ENCODE data around the gene FST.

FST gene

GRCh38 chr5:53475320-53475719 lies 5.1 kb upstream of the FST start:
- DNase-seq: no peak

DNA sequence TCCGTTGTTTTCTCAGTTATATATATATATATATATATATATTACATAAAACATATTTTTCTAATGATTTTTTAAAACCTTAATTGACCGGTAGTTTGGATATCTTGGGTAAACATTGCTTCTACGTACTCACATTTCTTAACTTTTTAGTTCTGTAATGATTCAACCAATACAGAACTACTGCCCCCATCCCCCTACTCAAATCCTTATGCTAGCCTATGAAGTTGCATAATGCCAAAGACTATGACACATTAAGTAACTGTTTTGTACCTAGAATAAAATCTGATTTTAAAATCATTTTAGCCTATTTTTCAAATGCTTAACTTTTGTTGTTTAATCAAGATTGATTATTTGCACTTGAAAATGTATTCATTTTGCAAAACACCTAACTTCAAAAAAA lies 4.4 kb upstream of the FST start:
- DNase-seq: no peak

DNA sequence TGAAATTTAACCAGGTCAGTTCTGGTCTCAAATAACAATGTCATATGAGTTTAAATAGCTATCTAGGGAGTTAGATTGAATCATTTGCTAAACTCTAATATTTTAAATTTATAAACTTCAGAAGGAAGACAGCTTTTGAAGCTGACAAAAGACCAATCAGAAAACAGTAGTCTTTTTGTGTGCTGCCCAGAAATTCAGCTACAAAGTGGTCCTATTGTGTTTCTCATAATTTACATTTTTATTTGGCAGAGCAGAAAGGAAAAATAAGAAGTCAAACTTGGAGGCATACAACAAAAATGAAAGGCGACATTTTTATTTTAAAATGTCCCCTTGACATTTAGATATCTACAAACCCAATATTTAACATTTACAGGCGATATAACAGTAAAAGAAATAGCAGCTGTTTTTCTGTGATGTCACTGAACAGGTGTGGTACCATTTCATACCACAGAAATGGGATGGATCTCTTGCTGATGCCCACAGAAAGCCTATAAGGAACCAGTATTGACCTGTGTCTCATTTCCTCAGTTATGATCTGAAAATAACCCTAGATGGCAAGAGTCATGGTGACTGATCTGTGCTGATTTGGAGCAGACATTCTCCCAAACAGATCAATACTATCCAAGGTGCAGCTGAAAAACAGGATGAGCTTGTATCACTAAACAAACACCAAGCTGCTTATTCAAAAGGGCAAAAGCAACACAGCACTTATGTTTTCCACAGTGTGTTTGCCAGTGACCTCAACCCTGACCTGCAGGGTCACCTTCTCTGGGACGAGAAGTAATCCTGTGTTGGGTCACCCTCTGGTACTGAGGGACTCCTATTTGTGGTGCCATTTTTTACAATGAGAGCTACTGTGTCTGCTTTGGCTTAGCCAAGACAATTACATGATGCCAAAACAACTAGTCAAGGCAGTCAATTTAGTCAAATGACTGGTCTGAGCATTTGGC lies 3.6 kb upstream of the FST start:
- no peak for DNase-seq

- DNase-seq: no peak
Observed at GRCh38 chr5:53478411-53479044, 1.9 kb upstream of the FST start.

DNA sequence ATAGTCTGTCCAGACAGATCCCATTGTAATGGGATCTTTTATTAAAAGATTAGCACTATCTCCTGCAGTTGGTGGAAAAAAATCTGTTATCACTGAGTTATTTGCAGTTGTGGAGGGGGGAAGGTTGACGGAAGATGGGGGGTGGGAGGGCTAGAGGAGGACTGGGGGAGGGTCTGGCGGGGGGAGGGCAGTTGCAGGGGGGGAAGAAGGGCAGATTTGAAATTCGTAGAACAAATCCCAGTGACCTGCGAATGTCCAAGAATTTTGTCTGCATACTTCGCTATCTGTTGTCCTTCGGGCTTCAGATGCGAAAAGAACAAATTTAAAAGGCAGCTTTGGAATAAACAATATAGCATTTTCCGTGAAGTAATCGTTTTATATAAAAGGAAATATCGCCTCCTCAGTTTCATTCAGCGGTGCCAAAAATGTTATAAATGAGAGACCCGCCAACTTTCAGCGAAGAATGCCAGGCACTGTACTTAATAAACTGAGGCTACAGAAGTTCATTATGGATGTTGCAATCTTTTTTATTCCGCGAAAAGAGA lies 1.3 kb upstream of the FST start:
- no peak for DNase-seq

DNA sequence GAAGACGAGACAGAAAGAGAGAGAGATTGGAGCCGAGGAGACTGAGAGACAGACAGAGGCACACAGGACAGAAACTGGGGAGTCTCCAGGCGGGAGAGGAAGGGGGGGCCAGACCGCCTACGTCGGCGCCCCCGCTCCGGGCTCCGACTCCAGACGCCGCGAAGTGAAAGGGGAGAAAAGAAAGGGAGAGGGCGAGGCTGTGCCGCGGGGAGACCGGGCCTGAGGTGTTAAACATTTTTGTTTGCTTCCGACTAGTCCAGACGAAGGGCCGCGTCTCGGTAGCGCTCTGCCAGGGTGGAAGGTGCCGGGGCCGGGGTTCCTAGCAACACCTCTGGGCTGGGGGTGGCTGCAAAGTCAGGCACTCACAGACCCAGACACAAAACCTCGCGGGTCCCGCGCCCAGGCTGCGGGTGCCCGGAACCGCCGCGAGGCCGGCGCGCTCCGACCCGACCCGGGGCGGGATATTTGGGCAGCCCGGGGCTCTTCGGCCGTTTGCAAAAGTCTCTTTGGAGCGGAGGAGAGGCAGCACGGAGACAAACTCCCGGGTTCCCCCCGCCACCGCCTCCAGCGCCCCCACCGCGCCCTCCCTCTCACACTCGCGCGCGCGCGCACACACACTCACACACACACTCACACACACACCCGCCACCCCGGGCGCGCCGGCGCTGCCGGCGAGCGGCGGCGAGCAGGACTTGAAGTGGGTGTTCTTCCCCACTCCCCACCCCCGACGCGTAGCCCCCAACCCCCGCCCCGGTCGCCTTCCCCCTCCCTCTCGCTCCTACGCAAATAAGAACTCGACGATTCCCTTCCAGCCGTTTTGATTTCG lies 626 bp upstream of the FST start:
- no peak for DNase-seq

- no peak for DNase-seq
Observed at GRCh38 chr5:53481159-53481886, 894 bp downstream of the FST start.

GRCh38 chr5:53481887-53482716 lies 1.7 kb downstream of the FST start:
- DNase-seq: peak; percentile 52

DNA sequence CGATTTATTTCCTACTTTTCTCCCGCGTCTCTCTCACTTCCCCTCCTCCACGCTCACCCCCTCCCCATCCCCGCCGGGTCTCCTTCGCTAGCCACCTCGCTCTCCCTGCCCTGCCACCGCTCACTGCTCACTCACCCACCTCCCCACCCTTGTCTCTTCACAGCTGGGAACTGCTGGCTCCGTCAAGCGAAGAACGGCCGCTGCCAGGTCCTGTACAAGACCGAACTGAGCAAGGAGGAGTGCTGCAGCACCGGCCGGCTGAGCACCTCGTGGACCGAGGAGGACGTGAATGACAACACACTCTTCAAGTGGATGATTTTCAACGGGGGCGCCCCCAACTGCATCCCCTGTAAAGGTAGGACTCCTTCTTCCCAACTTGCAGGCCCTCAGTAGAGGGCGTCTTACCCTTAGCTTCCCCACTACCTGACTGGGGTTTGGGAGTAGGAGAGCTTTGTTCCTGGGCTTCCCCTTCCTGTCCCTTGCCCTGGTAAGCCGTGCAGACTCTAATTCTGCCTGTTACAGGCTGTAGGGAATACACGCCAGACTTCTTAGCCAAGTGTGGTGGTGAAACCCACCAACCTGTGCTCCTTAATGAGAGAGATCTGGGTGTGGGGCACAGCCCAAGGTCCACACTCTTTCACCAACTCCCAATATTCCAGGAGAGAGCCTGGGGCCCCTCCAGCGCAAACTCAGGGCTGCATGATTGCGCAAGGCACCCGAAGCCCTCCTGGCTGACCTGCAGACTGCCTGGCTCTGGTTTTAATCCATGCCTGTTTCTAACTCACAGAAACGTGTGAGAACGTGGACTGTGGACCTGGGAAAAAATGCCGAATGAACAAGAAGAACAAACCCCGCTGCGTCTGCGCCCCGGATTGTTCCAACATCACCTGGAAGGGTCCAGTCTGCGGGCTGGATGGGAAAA lies 2.5 kb downstream of the FST start:
- DNase-seq: no peak

GRCh38 chr5:53487436-53487835 lies 7.0 kb downstream of the FST start:
- DNase-seq: no peak

DNA sequence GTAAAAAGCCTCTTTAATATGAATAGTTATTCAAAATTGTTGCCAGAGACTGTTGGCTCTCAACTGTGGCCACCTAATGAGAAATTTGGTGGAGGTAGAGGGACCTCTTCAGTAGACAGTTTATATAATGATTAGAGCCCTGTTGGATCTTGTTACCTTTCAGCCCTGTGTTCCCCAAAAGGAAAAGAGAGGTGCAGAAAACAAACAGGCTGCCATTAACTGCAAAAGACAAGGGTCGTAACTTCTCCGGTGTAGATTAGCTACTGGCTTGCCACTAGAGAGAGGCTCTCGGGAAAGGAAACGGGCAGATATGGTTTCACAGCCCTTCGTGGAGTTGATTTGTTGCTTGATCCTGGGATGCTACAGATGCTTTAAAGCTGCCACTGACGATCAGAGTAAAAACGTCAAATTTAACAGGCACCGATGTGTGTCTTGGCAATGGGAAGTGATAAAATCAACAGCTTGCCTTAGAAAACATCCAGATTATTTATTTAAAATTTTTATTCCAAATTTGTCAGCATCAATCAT lies 7.8 kb downstream of the FST start:
- no peak for DNase-seq

GRCh38 chr5:53490747-53491146 lies 10.3 kb downstream of the FST start:
- no peak for DNase-seq

DNA sequence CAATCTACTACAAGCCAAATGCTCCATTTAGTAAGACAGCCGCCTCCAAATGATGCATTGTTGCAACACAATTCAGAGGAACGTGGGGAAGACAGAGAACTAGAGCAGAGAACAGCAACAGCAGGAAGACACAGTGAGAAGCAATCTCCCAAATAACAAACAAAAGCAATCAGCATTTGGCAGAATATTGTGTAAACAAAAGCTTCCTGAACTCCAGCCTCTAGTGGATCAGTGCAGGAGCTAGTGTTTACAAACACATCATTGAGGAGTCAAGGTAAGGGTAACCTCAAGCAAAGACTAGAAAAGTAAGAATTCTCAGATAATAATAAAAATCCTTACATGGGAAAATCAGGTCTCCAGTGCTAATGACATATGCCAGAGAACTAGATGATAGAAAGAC lies 20.6 kb downstream of the FST start:
- DNase-seq: no peak

- no peak for DNase-seq
Observed at GRCh38 chr5:53503562-53504218, 23.3 kb downstream of the FST start.

GRCh38 chr5:53507013-53507412 lies 26.6 kb downstream of the FST start:
- DNase-seq: no peak

GRCh38 chr5:53508125-53508524 lies 27.7 kb downstream of the FST start:
- DNase-seq: no peak

- DNase-seq: no peak
Observed at GRCh38 chr5:53512539-53512938, 32.1 kb downstream of the FST start.

DNA sequence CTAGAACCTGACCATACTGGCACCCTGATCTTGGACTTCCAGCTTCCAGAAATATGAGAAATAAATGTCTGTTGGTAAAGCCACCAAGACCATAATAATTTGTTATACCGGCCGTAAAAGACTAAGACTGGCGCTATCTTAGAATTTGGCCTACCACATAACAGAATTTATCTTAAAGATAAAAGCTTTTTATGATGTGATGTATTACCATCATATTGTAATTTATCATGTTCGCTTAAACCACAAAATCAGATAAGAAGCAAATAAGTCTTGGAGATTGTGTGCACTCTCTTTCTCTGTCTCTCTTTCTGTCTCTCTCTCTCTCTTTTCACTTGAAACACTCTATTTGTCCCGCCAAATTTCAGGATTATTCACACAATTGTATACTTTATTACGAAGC lies 35.6 kb downstream of the FST start:
- DNase-seq: no peak

- DNase-seq: no peak
Observed at GRCh38 chr5:53520813-53521212, 40.4 kb downstream of the FST start.
